ENCODE results near the gene GALE. TPM values are rescaled to one million over a fixed set of nuclear protein-coding genes. Genes with fewer than 3 reads are reported as not detected.
A peak's percentile ranks its signal among the peaks of the same experiment; 100 is the strongest.

The GALE gene
- total and polyA plus RNA-seq, 2 donors (not counting 1 experiment from before 2014, with no cell fraction given): 9.4 to 12.1 TPM

GRCh38 chr1:23779826-23780371 lies 20.7 kb downstream of the GALE start:
- Mint-ChIP-seq H3K27me3 (no peaks in the 10 kb centered on the region), H3K27ac (peak overlapping the region; percentile 56), H3K4me3 (peak overlapping the region; percentile 91), H3K4me1 (peaks cover 30% of the 10 kb centered on the region), H3K9me3 (ENCODE audit: insufficient read depth) (no peaks in the 10 kb centered on the region)
- Histone ChIP-seq H3K36me3 (replicated peaks in 1 of 2; ENCODE audit: control extremely low read depth in 1 of 2, control insufficient read depth in 1 of 2, extremely low read depth in 1 of 2, insufficient read depth in 2 of 2, low read length in 1 of 2) (peaks cover 0 to 15% of the 10 kb centered on the region in 2 experiments), H4K20me1 (ENCODE audit: control insufficient read depth, insufficient read depth, low read length, poor library complexity, severe bottlenecking) (peaks cover 14% of the 10 kb centered on the region), H2AFZ (ENCODE audit: insufficient read depth, low read depth, low read length, poor library complexity, severe bottlenecking) (no peak overlapping the region), H3K4me3 (ENCODE audit: control extremely low read depth in 1 of 5, extremely low read depth in 1 of 5, insufficient read depth in 1 of 5, low read depth in 2 of 5, low read length in 4 of 5) (no peak overlapping the region), H3K9me3 (ENCODE audit: control extremely low read depth in 1 of 3, control insufficient read depth in 2 of 3, insufficient read depth in 1 of 3, low read length in 2 of 3) (no peaks in the 10 kb centered on the region), H3K79me2 (ENCODE audit: control insufficient read depth, insufficient read depth, low read length) (peaks cover 58% of the 10 kb centered on the region), H3K9ac (ENCODE audit: low read length) (no peak overlapping the region), H3K4me2 (replicated peaks; ENCODE audit: low read depth, low read length, poor library complexity, severe bottlenecking) (peak overlapping the region; percentile 95), H3K27me3 (replicated peaks in 1 of 4; ENCODE audit: control extremely low read depth in 1 of 4, control insufficient read depth in 3 of 4, insufficient read depth in 4 of 4, low read length in 3 of 4) (no peaks in the 10 kb centered on the region), H3K27ac (ENCODE audit: low read length in 2 of 2) (no peak overlapping the region), H3K4me1 (ENCODE audit: control insufficient read depth in 2 of 2, insufficient read depth in 2 of 2, low read length in 2 of 2) (peaks cover 15 to 20% of the 10 kb centered on the region in 2 donors)
- ChIA-PET CTCF (interaction anchor here (1.1 to 2.5 kb wide), 5 partner anchors 8 to 282 kb away, joined by 4 to 13 read pairs (median 5); no protein-coding TSS in a partner anchor), POLR2A (interaction anchor here (0.6 kb wide), 2 partner anchors 96 to 124 kb away, joined by 3 to 8 read pairs; no protein-coding TSS in a partner anchor)
- ATAC-seq (ENCODE audit: low read depth): no peak
- intact Hi-C loops (cut with micrococcal nuclease): loop anchor here (5.0 kb wide), 1 partner anchor 32 kb away; no protein-coding TSS in a partner anchor
- WGBS (ENCODE audit: insufficient coverage): 100% methylated on average over 2 of the region's 3 CpGs
- DNase-seq: no peak
- TF ChIP-seq CTCF (IDR thresholded peaks at IDR 0.05) (no peak), EZH2 (IDR thresholded peaks at IDR 0.05; ENCODE audit: borderline replicate concordance, insufficient read depth, low read depth, low read length, poor library complexity, severe bottlenecking) (no peak)
